DOHH2 (cell line): ENCODE results near the gene GBX2.

Experiments used
- CTCF ChIP-seq: fragments of 200-600 bp; sonication (generic); IDR thresholded peaks from one replicate; pipeline ENCODE4 v1.5.1; 2014; ENCODE audit warnings: antibody characterized with exemption, mild to moderate bottlenecking, low read depth, low read length; ENCODE audit not compliant: poor library complexity, severe bottlenecking
- EZH2phosphoT487 ChIP-seq: fragments of 200-600 bp; sonication (generic); IDR thresholded peaks from 2 replicates; pipeline ENCODE4 v1.6.1; 2017; ENCODE audit warnings: borderline replicate concordance, mild to moderate bottlenecking, antibody characterized with exemption, low read length, moderate library complexity, mixed read lengths

- TF ChIP-seq CTCF (no peak), EZH2phosphoT487 (no peak)
Observed at GRCh38 chr2:236171181-236171679, 3.0 kb upstream of the GBX2 start.
